Activated naive CD4-positive, alpha-beta T cell treated with anti-CD3 and anti-CD28 coated beads, Interleukin-2, amount 50 U/mL, for 24 hours (primary cell): ENCODE measurements around the gene RAB24.

Experiments
- H3K27ac Mint-ChIP-seq: one replicate; pipeline ENCODE4 v1.8.0; 2021; ENCODE audit warnings: mild to moderate bottlenecking, mixed read lengths
- H3K27me3 Mint-ChIP-seq: one replicate; pipeline ENCODE4 v1.8.0; 2021; ENCODE audit warnings: mixed read lengths
- H3K36me3 Mint-ChIP-seq: one replicate; pipeline ENCODE4 v1.8.0; 2021; ENCODE audit warnings: mixed read lengths
- H3K4me1 Mint-ChIP-seq: one replicate; pipeline ENCODE4 v1.8.0; 2021; ENCODE audit warnings: mixed read lengths
- H3K4me3 Mint-ChIP-seq: one replicate; pipeline ENCODE4 v1.8.0; 2021; ENCODE audit warnings: mild to moderate bottlenecking, mixed read lengths
- H3K9me3 Mint-ChIP-seq: one replicate; pipeline ENCODE4 v1.8.0; 2021; ENCODE audit warnings: mixed read lengths

RAB24 gene

DNA sequence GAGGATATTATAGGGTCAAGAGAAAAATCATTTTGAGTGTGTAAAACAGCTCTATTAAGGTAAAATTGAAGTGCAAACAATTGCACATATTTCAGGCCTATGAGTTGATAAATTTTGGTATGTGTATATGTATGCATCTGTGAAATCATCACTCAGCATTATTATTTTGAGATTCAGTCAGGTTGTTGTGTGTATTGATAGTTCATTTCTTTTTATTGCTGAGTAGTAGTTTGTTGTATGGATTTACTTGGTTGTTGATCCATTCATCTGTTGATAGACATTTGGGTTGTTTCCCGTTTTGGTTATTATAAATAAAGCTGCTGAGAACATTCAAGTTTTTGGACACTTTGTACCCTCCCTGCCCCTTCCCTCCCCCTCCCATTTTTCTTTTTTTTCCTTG is 50.3 kb downstream of the RAB24 start:
- H3K36me3 Mint-ChIP-seq: peaks cover 5% of the 10 kb centered on the region
- no peaks in the 10 kb centered on the region for H3K9me3 Mint-ChIP-seq
- H3K27ac Mint-ChIP-seq: no peak overlapping the region
- H3K4me1 Mint-ChIP-seq: peaks cover 6% of the 10 kb centered on the region
- no peak overlapping the region for H3K4me3 Mint-ChIP-seq
- no peaks in the 10 kb centered on the region for H3K27me3 Mint-ChIP-seq
